HG03159 (cell line): Measurements from ENCODE around the gene MYH9.
"Not testable (repeated sequence)": the region's sequence is repeated elsewhere in the genome, so short reads cannot be mapped to it uniquely, and the experiment has no call there.

Experiments used
- ATAC-seq: cut with Tn5 transposase; IDR thresholded peaks from one replicate; pipeline ENCODE4 v1.9.1; 2021; ENCODE audit warnings: mild to moderate bottlenecking, moderate library complexity; ENCODE audit not compliant: unreplicated experiment

MYH9 gene

DNA sequence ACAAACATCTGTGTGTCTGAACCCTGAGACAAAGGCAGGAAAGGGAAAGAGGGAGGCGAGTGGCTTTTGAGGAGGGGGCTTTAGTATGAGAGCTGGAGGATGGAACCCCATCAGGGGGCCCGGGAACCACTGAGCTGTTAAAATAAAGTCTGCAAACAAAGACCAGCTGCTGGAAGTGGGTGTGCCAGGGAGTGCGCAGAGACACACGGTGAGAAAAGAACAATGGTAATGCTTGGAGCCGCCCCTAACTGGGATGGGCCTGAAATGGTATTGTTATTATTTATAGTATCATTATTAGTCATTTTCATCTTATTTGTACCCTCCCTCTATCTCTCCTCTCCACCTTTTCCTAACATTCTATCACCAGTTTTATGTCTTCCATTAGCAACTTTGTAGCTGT lies 132.2 kb downstream of the MYH9 start:
- not testable (repeated sequence) for ATAC-seq

DNA sequence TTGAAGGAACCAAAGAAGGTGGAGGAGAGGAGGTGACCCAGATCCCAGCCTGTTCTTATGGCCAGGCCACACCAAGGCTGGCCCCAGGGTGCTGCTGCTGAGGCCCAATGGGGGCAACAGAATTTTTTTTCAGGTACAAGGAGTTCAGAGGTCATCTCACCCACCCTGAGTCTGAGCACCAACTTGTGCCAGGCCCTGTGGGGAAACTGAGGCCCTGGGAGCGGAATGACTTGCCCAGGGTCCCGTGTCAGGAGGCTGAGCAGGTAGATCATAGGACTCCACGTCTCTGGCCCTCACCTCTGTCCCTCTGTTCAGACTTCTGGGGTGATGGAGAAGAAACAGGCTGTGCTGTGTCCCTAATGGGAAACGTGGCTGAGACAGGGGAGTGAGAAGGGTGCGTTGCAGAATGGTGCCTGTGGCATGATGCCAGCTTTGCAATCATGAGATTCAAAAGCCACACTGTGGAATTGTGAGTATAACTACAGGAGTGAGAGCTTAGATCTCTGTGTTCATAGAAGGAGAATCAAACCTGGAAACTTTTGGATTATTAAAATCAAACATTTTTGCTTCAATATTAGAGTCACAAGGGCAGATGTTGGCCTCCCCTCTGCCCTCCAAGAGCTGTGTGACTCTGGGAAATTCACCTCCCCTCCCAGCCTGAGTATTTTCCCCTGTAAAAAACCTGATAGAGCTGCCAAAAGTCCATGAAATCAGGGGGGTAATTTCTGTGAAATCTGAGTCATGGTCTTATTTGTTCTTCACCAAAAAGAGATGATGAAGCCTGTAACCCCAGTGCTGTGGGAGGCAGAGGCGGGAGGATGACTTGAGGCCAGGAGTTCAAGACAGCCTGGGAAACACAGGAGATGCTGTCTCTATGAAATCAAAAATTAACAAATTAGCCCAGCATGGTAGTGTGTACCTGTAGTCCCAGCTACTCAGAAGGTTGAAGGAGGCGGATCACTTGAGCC lies 134.0 kb downstream of the MYH9 start:
- no peak for ATAC-seq

DNA sequence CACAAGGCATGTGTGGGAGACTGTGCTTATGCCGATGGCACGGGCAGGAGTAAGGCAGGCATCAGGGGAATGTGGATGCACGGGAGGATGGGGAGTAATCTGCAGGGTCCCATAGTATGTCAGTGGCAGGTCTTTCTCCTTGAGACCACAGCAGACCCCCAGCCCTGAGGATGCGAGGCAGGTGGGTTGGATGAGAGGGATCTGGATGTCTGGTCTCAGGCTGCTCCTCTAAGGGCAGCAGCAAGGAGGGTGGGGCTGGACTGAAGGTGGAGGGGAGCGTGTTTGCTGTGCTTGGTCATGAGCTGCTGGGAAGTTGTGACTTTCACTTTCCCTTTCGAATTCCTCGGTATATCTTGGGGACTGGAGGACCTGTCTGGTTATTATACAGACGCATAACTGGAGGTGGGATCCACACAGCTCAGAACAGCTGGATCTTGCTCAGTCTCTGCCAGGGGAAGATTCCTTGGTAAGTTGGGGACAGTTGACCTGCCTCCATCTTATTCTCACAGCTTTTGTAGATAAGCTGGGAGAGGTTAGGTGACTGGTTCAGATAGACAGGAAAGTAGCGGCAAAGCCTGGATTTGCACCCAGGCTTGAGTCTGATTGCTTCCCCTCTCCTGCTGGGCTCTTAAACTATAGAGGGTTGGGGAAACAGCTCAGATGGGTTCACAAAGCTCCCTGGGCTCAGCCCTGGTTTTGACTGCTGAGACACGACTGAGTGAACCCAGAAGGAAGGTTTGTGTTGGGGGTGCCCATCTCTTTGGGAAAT lies 134.8 kb downstream of the MYH9 start, which contains the start of gene APOL1:
Gene APOL1, plus strand, starts transcription at position 380 of the 769 bp plus-strand sequence. CDS start 1,823 bp downstream, outside the sequence.
- ATAC-seq: no peak

DNA sequence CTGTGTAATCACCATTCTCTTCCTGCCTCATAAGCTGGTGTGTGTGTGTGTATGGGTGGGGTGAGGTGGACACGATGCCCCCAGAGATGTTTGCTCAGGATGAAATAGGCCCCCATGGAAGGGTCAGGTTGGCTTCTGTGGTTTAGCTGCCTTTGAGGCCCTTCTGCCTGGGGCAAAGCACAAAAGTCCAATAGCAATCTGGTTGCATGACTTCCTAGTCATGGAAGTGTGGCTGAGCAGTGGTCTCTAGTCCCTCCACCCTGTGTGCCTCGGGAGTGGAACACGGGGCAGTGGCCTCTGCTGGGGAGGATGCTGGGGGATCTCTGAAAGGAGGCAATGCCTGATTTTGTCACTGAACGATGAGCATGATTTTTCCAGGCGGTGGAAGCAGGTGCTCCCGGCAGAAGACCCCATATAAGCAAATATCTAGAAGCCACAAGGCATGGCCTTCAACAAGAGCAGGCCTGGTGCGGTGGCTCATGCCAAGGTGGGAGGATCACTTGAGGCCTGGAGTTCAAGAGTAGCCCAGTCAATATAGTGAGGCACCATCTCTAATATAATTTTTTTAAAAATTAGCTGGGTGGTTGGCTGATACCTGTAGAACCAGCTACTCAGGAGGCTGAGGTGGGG lies 135.7 kb downstream of the MYH9 start:
- not testable (repeated sequence) for ATAC-seq

DNA sequence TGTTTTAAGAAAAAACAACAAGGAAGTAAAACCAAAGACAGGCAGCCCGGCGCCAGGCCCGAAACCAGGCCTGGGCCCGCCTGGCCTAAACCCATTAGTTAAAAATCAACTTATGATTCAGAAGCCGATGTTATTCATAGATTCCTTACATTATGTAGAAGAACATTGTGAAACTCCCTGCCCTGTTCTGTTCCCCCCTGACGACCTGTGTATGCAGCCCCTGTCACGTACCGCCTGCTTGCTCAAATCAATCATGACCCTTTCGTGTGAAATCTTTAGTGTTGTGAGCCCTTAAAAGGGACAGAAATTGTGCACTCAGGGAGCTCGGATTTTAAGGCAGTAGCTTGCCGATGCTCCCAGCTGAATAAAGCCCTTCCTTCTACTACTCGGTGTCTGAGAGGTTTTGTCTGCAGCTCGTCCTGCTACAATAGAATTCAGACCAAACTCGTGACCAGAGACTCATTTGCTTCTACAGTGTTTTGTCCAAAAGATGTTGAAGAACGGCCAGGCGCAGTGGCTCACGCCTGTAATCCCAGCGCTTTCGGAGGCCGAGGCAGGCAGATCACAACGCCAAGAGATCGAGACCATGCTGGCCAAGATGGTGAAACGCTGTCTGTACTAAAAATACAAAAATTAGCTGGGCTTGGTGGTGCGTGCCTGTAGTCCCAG lies 137.3 kb downstream of the MYH9 start:
- not testable (repeated sequence) for ATAC-seq

DNA sequence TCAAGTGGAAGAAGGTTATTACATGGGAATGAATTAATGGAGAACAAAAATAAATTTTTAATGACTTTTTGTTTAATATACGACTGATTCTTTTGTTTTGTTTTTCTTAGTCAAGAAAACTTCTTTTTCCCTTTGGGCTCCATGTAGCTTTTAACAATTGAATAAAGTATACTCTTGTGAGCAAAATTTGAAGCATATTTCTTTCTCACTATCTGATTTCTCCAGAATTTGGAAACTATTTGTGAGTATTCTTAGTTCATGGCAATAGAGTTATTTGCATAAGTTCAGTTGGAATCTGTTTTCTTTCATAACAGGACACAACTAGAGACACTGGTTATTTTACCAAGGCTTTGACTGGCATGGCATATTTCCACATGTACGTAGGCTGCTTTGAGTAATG lies 138.6 kb downstream of the MYH9 start:
- no peak for ATAC-seq

DNA sequence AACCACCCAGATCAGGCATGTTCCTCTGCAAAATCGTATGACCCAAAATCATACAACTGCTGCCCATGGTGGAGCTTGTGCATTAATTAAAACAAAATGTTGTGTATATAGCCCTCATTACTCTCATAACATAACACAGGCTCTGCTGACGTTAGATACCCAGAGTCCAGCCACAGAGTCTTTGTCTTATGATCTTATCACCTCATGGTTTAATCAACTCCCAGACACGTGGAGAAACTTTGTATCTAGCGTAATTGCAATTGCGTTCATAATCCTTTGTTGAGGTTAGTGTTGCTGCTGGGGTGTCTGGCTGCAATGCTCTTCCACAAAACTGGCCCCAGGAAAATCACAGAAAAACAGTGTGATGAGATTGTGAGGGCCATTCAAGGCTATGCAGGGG lies 139.8 kb downstream of the MYH9 start:
- ATAC-seq: no peak

DNA sequence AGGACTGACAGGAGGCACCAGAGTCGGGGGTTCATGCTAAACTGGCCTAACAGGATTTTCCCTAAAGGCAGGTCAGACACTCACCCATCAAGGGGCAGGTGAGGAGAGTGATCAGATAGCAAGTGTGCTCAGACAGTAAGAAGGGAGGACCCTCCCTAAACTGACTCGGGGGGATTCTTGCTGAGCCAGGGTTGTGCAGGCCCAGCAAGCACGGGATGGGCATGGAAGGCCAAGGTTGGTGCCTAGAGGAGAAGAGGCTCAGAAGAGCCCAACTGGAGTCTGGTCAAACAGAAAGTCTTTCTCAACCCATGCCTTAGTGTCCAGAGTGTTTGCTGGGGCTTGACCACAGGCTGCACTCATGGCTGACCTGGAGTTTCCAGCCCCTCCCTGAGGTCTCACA lies 141.0 kb downstream of the MYH9 start:
- no peak for ATAC-seq

DNA sequence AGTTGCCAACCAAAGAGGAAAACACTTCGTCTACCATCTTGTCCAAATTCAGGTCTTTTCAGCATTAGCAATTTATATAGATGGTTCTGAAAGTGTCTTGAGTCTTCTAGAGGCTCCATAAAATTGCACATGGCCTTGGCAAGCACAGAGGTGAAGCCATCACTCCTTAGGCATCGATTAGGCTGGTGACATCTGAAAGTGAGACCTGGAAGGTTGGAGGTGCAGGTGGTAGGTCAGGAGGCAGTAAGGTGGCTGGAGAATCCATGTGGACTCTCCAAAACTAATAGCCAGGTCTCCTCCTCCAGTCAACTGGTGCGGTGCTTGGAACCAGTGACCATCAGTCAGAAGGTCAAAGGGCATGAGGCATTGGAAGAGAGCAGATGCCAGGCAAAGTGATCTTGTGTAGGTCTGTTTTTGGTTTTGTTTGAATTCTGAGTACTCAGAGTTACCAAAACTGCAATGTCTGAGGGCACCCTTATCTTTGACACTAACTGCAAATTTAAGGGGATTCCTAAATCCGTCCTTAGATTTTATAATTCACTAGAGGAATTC lies 141.9 kb downstream of the MYH9 start:
- ATAC-seq: no peak

DNA sequence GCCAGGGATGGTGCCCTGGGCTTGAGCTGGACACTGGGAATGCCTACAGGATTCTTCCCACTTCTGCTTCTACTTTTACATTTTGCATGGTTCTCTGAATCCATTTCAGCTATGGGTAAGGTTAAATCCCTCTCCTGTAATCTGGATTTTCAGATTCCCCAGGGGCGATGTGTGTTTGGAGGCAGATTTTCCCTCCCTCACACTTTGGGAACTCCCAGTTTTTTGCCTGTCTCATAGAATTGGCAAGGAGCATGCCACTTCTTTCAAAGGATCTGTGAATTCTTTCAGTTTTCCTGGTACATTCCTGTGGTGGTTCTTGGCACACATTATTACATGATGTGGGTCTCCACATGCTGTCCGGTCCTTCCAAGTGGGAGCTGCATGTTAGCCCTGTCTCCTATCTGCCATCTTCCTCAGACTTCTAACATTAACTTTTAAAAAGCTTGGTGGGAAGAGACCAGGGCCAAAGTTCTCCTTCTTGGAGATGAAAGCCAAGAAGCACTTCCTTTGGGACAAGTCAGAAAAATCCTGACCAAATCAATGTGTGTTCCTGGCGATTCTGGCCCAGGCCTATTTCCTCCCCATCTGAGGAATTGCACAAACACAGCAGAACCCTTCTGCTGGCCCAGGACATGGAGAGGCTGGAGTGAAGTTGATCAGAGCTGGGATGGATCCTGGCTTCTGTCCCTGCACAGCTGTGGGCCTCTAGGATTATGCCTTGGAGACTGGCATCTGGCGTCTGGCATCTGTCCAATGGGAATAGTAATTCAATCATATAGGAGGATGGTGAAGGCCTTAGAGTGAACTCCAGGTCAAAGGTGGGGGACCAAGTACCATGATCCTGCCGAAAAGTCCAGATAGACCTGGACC lies 143.0 kb downstream of the MYH9 start:
- ATAC-seq: no peak

DNA sequence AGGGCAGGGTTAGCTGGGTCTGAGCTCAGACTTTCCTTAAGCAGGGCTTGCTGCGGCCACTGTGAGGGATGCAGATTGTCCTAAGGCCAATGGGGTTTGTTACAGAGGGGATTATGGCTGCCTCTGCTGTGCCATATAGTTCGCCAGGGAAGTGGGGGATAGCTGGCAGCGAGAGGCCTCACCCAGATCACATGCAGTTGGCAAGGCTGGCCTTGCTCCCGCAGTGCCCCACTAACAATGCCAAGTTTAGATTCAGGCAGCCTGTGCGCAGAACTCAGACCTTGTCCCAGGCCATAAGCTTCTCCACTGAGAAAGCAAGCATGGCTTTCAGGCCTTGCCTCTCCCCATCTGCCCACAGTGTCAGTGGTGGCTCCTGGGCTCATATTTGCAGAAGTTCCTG lies 143.8 kb downstream of the MYH9 start:
- no peak for ATAC-seq

DNA sequence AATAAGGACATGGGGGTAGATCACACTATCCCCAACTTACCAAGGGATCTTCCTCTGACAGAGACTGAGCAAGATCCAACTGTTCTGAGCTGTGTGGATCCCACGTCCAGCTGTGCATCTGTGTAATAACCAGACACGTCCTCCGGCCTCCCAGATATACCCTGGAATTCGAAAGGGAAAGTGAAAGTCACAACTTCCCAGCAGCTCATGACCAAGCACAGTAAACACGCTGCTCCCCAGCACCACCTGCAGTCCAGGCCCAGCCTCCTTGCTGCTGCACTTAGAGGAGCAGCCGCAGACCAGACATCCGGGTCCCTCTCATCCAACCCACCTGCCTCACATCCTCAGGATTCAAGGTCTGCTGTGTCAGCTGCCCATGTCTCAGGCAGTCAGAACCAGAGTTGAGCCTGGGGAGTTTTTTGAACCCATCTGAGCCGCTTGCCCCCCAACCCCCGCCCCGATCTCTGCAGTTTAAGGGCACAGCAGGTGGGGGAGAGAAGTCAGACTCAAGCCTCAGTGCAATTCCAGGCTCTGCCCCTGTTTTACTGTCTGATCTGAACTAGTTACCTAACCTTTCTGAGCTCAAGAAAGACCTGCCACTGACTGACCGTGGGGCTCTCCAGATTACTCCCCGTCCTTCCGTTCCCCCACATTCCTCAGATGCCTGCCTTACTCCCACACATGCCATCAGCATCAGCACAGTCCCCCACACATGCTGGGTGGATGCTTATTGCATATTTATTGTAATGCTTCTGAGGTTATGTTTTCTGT lies 148.2 kb downstream of the MYH9 start, which contains the start of gene APOL2:
Gene APOL2, minus strand, starts transcription at position 127 of the 771 bp plus-strand sequence. CDS start 6,365 bp downstream, outside the sequence.
- ATAC-seq: peak; percentile 78

DNA sequence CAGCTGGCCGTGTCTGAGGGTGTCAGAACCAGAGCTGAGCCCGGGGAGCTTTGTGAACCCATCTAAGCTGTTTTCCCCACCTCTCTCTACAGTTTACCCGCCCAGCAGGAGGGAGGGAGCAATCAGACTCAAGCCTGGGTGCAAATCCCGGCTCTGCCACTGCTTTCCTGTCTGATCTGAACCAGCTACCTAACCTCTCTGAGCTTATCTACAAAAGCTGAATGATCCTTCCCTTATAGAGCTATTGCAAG lies 148.7 kb downstream of the MYH9 start:
- ATAC-seq: no peak

DNA sequence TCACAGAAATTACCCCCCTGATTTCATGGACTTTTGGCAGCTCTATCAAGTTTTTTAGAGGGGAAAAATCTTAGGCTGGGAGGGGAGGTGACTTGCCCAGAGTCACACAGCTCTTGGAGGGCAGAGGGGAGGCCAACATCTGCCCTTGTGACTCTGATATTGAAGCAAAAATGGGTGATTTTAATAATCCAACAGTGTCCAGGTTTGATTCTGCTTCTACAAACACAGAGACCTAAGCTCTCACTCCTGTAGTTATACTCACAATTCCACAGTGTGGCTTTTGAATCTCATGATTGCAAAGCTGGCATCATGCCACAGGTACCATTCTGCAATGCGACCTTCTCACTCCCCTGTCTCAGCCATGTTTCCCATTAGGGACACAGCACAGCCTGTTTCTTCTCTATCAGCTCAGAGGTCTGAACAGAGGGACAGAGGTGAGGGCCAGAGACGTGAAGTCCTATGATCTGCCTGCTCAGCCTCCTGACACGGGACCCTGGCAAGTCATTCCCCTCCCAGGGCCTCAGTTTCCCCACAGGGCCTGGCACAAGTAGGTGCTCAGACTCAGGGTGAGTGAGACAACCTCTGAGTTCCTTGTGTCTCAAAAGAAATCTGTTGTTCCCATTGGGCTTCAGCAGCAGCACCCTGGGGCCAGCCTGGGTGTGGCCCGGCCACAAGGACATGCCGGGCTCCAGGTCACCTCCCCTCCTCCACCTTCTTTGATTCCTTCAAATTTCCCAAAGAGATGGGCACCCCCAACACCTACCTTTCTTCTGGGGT lies 149.2 kb downstream of the MYH9 start:
- peak; percentile 15 for ATAC-seq

DNA sequence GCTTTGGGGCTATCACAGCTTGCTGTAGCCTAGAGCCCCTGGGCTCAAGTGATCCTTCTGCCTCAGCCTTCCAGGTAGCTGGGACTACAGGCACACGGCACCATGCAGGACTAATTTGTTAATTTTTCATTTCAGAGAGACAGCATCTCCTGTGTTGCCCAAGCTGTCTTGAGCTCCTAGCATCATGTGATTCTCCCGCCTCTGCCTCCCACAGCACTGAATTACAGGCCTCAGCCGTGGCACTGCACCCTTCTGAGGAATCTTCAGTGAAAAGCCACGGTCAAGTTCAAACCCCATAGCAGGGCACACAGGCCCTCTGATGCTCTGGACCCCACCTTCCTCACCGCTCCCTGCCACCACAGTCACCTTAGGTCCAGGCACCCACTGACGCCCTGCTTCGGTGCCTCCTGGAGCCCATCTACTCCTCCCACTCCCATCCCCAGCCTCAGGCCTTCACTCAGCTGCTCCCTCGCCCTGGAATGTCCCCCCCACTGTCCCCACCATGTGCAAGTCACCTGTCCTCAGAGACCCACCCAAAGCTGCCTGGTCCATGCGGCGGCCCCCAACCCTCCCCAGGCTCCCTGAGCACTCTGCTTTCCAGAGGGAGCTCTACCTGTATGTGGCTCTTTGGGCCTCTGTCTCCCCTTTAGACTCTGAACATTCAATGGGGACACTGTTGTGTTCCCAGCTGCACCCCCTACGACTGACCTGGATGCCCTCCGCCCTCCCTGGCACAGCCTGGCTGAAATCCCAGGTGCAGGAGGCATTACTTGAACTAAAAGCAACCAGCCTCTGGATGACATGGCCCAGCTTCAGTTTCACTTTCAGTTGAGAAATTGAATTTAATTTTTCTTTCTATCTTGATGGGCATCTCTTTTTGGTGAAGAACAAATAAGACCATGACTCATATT lies 150.1 kb downstream of the MYH9 start:
- ATAC-seq: no peak

DNA sequence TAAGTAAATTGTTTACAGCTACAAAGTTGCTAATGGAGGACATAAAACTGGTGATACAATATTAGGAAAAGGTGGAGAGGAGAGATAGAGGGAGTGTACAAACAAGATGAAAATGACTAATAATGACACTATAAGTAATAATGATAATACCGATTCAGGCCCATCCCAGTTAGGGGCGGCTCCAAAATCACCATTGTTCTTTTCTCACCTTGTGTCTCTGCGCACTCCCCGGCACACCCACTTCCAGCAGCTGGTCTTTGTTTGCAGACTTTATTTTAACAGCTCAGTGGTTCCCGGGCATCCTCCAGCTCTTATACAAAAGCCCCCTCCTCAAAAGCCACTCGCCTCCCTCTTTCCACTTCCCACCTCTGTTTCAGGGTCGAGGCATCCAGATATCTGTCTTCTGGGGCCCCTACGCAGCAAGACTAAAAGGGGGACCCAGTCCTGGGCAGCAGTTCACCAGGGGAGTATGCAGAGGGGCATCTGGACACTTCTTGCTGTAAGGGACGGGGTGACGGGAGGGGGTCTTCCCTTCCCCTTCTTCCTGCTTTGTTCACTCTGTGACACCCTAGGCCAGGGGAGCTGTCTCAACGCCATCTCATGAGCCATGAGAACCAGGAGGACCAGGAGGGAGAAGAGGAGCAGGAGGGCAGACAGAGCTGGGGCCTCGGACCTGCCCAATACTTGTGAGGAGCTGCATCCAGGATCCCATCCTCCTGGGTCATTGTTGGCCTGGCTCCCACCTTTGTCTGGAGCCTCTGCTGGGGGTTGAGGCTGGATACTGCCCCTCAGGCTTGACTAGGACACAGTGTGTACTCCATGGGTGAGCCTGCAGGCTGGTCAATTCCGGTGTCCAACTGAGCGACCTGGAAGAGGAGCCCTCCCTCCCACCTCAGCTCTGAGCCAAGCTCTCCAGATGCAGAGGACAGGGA lies 151.1 kb downstream of the MYH9 start:
- no peak for ATAC-seq
